Body of pancreas (tissue), 4 donors: ENCODE data around the gene SPESP1. TPM values are rescaled to one million over a fixed set of nuclear protein-coding genes. Genes with fewer than 3 reads are reported as not detected.

Source experiments
- ATAC-seq: fragments of 150-250 bp; one replicate; pipeline ENCODE4 v1.9.1; 2016
- DNase-seq, 4 donors: peaks; one replicate each; pipeline ENCODE4 v3.0.0-alpha.2; 2019
- H3K27ac ChIP-seq, 4 donors: fragments of 200-600 bp; sonication (generic); 1 replicate in 3 of 4; 2 replicates in 1 of 4; pipeline versions ENCODE4 v1.5.1 to v1.6.1; 2016 to 2019; ENCODE audit warnings: mild to moderate bottlenecking in 1 of 4, mixed read lengths in 1 of 4, moderate library complexity in 1 of 4
- H3K27me3 ChIP-seq, 2 donors: fragments of 200-600 bp; sonication (generic); one replicate each; pipeline ENCODE4 v1.6.0; 2016; ENCODE audit warnings: mild to moderate bottlenecking in 1 of 2
- H3K36me3 ChIP-seq, 2 donors: fragments of 200-600 bp; sonication (generic); replicated peaks in 1 of 2; 2 replicates each; pipeline ENCODE4 v1.5.1; 2016; ENCODE audit warnings: low read depth in 2 of 2; ENCODE audit not compliant: insufficient read depth in 1 of 2
- H3K4me1 ChIP-seq: fragments of 200-600 bp; sonication (generic); one replicate; pipeline ENCODE4 v1.6.0; 2016
- H3K4me3 ChIP-seq, 2 donors: fragments of 200-600 bp; sonication (generic); 1 replicate in 1 of 2; 2 replicates in 1 of 2; pipeline ENCODE4 v1.5.1; 2016 to 2019
- H3K9me3 ChIP-seq, 3 donors: fragments of 200-600 bp; sonication (generic); 1 replicate in 2 of 3; 2 replicates in 1 of 3; pipeline ENCODE4 v1.5.1; 2016
- CTCF ChIP-seq, 7 experiments: fragments of 450-650 bp in 4 of 7; fragments of 200-600 bp in 3 of 7; sonication (generic) in 3 of 7; IDR thresholded peaks; one replicate each; pipeline ENCODE4 v1.5.1; 2016 to 2019; ENCODE audit warnings: antibody characterized with exemption in 7 of 7
- POLR2A ChIP-seq, 3 donors: fragments of 450-650 bp; IDR thresholded peaks; one replicate each; pipeline ENCODE4 v1.6.1; 2016; ENCODE audit warnings: antibody characterized with exemption in 3 of 3, mild to moderate bottlenecking in 2 of 3
- WGBS, 2 donors: methylation state at CpG; one replicate each; pipeline ENCODE4 v1.1.5; 2017; 5-methylcytosine and 5-hydroxymethylcytosine counted together
- intact Hi-C: fragments of 100-400 bp; cut with DNase I; formaldehyde crosslinking; loops from one replicate; pipeline ENCODE4 v1.15.1; 2023
- total RNA-seq, 2 donors: library from RNA; depleted of rRNA; stranded (reverse); fragments of >200 nt; gene quantifications; one replicate each; pipeline ENCODE4 v1.1.0, GENCODE V29; 2016

The SPESP1 gene
- total RNA-seq, 2 donors from 2014 or later: 2.1 TPM; not detected in 1

DNA sequence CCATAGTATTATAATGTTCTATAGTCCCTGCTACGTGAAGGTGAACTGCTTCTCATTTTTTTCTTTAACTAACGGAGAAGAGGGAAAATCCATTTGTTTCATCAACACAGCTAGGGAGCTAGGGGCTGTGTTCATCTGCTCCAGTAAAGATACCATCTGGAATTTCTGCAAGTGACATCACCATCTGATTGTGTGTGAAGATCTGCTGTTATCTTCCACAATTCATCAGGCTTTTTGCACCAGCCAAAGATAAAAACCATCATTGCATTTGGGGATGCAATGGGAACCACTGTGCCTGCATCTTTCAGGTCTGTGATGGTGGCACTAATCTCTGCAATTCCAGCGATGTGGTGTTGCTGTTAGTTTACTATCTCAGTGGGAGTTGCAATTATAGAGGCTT is 48.7 kb downstream of the SPESP1 start:
- Histone ChIP-seq H3K9me3 (no peaks in the 10 kb centered on the region), H3K4me3 (no peak overlapping the region), H3K4me1 (peaks cover 7% of the 10 kb centered on the region), H3K27ac (no peak overlapping the region), H3K27me3 (no peaks in the 10 kb centered on the region), H3K36me3 (no peaks in the 10 kb centered on the region)
- no peak for DNase-seq
- 71 to 76% methylated on average over 3 of the region's 3 CpGs for WGBS, 2 donors
- TF ChIP-seq POLR2A (IDR thresholded peaks at IDR 0.05): no peak
- ATAC-seq: no peak
- intact Hi-C loops: no loop called here

DNA sequence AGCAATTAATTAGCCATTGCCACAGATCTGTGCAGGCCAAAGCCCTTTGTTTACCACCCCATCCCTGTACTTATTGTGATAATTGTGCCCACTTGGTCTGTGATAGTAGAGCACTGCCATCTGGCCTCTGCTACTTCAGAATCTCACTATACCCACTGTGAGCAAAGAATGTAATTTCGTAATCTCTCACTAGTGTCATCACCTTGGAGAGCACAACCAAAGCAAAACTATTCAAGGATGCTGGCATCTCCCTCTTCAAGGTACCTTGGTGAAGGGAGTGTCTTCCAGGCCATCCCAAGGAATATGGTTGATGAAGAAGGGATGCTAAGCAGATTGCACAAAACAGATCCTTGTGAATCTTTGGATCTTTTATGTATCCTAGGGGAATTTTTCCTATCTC is 49.5 kb downstream of the SPESP1 start:
- H3K27ac ChIP-seq: no peak overlapping the region
- H3K4me1 ChIP-seq: peaks cover 12% of the 10 kb centered on the region
- no peaks in the 10 kb centered on the region for H3K36me3 ChIP-seq
- no peaks in the 10 kb centered on the region for H3K27me3 ChIP-seq
- no peaks in the 10 kb centered on the region for H3K9me3 ChIP-seq
- TF ChIP-seq POLR2A (IDR thresholded peaks at IDR 0.05) (no peak), CTCF (IDR thresholded peaks at IDR 0.05) (no peak)
- DNase-seq: no peak
- H3K4me3 ChIP-seq: no peak overlapping the region
- 69 to 75% methylated on average over 1 of the region's 1 CpG for WGBS, 2 donors
- intact Hi-C loops: no loop called here
- no peak for ATAC-seq

DNA sequence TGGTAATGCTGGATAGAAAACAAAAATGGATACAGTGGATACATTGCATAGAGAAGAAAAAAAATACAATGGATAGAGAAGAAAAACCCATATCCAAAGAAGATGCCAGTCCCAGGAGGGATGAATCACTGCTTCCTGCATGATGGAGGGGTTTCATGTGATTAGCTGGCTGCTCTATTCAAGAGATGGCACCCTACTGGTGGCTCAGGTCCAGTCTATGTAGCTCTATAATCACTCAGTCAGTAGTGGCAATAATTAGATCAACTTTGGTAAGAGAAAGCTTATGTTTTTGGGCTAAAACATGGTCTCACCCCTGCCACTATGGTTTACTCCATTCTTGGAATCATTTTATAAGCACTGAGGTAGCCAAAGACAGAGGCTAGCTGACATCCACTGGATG is 50.5 kb downstream of the SPESP1 start:
- DNase-seq: no peak
- intact Hi-C loops: no loop called here
- no peak for ATAC-seq
- Histone ChIP-seq H3K27me3 (no peaks in the 10 kb centered on the region), H3K4me1 (peaks cover 12% of the 10 kb centered on the region), H3K36me3 (no peaks in the 10 kb centered on the region), H3K27ac (no peak overlapping the region), H3K4me3 (no peak overlapping the region), H3K9me3 (no peaks in the 10 kb centered on the region)
- no peak for TF ChIP-seq POLR2A (IDR thresholded peaks at IDR 0.05)
- TF ChIP-seq CTCF (IDR thresholded peaks at IDR 0.05): no peak

- H3K27me3 ChIP-seq: no peaks in the 10 kb centered on the region
- no peak overlapping the region for H3K4me3 ChIP-seq
- peaks cover 12% of the 10 kb centered on the region for H3K4me1 ChIP-seq
- no peak for ATAC-seq
- no peaks in the 10 kb centered on the region for H3K9me3 ChIP-seq
- no peaks in the 10 kb centered on the region for H3K36me3 ChIP-seq
- intact Hi-C loops: no loop called here
- no peak for DNase-seq
- 91 to 93% methylated on average over 4 of the region's 4 CpGs for whole genome bisulfite sequencing, 2 donors
- TF ChIP-seq POLR2A (IDR thresholded peaks at IDR 0.05) (no peak), CTCF (IDR thresholded peaks at IDR 0.05) (no peak)
- H3K27ac ChIP-seq: no peak overlapping the region
These were observed 51.6 kb downstream of the SPESP1 start for GRCh38 chr15:68981941-68982340.

- no peak overlapping the region for H3K4me3 ChIP-seq
- H3K9me3 ChIP-seq: no peaks in the 10 kb centered on the region
- no peaks in the 10 kb centered on the region for H3K36me3 ChIP-seq
- no peaks in the 10 kb centered on the region for H3K27me3 ChIP-seq
- no peak for ATAC-seq
- peaks cover 12% of the 10 kb centered on the region for H3K4me1 ChIP-seq
- intact Hi-C loops: no loop called here
- 94% methylated on average over 6 of the region's 6 CpGs for WGBS, 2 donors
- H3K27ac ChIP-seq: no peak overlapping the region
- TF ChIP-seq POLR2A (IDR thresholded peaks at IDR 0.05): no peak
- no peak for TF ChIP-seq CTCF (IDR thresholded peaks at IDR 0.05)
- no peak for DNase-seq
These were observed 52.7 kb downstream of the SPESP1 start for GRCh38 chr15:68982976-68983563.
